NCI-H2107 (cell line): Measurements from ENCODE around the gene FBLN5.
"Not testable (repeated sequence)": the region's sequence is repeated elsewhere in the genome, so short reads cannot be mapped to it uniquely, and the experiment has no call there.

Source experiments
- DNase-seq: peaks from one replicate; lab custom pipeline; 2025; lab: John Stamatoyannopoulos, UW

Gene FBLN5

GRCh38 chr14:91904956-91905645 is 42.4 kb downstream of the FBLN5 start:
- no peak for DNase-seq

DNA sequence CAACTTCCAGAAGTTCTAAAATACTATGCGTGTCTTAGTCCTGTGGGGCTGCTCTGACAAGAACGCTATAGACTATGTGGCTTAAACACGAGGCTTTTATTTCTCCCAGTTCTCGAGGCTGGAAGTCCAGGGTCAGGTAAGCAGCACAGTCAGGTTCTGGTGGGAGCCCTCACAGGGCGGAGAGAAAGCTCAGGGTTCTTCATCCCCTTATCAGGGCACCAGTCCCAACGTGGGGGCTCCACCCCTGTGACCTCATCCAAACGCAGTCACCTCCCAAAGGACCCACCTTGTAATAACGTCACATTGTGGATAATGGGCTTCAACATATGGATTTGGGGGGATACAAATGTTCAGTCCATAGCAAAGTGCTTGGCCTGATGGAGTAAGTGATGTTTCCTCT is 43.0 kb downstream of the FBLN5 start:
- no peak for DNase-seq

DNA sequence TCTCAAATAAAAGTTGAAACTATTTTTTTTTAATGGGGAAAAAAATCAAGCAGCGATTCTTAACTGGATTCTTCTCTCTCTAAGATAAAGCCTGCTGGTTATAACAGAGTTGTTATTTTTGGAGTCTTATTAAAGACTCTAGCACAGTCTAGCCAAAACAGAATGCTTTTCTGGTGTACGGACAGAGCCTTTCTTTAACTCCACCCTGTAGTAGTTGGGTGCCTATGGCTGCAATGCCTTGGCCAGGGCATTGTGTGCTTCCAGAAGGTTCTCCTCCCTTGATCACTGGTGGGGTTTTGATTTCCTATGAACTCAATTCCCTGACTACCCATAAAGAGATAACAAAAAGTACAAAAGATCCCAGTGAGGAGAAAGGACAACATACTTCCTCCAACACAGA is 44.4 kb downstream of the FBLN5 start:
- DNase-seq, result no peak

DNA sequence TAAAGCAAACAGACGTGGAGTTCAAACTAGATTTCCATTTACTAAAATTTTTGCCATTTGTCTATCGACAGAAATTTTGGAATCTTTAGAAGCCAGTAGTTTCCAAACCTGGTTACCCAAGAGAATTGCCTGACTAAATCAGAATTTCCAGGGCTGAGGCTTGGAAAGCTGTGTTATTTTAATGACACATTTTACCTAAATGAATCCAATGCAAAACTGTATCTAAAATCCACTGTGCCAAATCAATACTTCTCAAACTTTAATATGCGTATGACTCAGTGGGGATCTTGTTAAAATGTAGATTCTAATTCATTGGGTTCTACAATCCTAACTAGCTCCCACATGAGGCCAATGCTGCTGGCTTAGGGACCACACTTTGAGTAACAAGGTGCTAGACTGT is 45.2 kb downstream of the FBLN5 start:
- no peak for DNase-seq

DNA sequence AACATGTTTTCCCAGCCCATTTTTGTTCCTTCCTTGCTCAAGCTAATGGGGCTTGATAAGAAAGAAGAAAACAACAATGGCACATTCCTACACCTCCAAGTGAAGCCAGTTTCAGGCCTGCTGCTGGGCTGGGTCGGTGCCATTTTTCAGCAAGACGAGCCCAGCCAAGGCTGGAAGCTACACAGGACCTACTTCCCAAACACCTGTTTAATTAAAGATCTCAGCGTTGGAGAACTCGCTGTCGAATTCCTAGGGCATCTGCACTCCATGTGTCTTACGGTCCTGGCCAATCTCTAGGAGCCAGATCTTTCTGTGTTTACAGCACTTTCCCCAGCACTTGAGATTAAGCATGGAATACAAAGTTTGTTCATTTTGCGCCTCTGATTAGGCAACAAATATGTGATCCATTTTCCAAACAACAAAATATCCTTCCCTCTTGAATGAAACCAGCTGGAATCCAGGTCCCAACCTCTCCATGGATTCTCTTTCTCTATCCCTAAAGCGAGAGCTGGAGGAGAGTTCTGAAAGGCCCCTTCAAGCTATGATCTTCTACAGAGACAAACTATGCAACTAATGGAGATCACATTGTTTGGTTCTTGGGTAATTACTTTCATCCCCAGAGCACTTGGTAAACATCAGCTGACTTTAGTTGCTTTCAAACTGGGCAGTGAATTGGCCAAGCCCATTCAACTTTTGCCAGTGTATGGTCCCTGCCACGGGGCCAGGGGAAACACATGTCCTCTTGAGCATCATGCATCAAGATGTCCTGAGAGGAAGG is 45.9 kb downstream of the FBLN5 start:
- DNase-seq, result no peak

- no peak for DNase-seq
Measured at GRCh38 chr14:91899806-91900205, 47.7 kb downstream of the FBLN5 start.

DNA sequence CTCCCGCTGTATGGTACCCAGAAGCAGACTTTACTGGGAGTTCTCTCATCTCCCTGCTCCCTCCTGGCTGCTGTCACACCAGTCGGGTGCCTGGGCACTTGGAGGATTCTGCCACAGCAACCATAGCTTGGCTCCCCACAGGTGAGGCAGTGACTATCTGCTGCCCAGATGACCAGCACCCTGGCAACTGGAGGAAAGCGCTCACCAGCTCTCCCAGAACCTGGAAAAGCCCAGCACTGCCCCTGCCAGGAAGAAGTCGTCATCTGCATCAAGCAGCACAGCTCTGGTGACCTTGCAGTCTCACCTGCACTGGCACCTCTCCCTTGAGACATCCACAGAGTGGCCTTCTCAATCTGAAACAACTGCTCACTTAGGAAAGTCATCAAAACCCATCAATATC is 48.3 kb downstream of the FBLN5 start:
- DNase-seq, result no peak

- no peak for DNase-seq
Measured at GRCh38 chr14:91898372-91898771, 49.1 kb downstream of the FBLN5 start.

- not testable (repeated sequence) for DNase-seq
Measured at GRCh38 chr14:91897716-91898115, 49.8 kb downstream of the FBLN5 start.

- no peak for DNase-seq
Measured at GRCh38 chr14:91897106-91897701, 50.3 kb downstream of the FBLN5 start.

DNA sequence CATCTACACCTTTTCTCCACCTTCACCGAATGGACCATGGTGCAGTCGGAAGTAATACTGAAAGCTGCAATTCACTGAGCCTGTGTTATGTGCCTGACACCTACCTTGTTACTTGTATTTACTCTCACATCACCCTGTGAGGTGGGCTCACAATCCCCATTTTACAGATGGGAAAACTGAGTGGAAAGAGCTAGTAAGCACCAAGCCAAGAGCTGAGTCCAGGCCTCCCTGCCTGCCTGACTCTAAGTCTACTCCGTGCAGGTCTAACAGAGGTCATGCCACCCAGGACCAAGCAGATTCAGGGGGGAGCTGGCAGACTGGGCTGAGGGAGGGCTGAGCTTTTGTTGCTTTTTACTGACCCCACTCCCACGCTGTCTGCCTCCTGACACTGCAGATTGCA is 51.1 kb downstream of the FBLN5 start:
- no peak for DNase-seq

GRCh38 chr14:91893669-91894068 is 53.8 kb downstream of the FBLN5 start:
- DNase-seq, result no peak

GRCh38 chr14:91893007-91893406 is 54.5 kb downstream of the FBLN5 start:
- no peak for DNase-seq

- DNase-seq, result no peak
Measured at GRCh38 chr14:91891721-91892220, 55.7 kb downstream of the FBLN5 start.

- DNase-seq, result no peak
Measured at GRCh38 chr14:91891101-91891500, 56.4 kb downstream of the FBLN5 start.

GRCh38 chr14:91890291-91890749 is 57.2 kb downstream of the FBLN5 start:
- no peak for DNase-seq

- DNase-seq, result no peak
Measured at GRCh38 chr14:91889477-91890211, 57.9 kb downstream of the FBLN5 start.

GRCh38 chr14:91888641-91889476 is 58.6 kb downstream of the FBLN5 start:
- DNase-seq, result no peak

DNA sequence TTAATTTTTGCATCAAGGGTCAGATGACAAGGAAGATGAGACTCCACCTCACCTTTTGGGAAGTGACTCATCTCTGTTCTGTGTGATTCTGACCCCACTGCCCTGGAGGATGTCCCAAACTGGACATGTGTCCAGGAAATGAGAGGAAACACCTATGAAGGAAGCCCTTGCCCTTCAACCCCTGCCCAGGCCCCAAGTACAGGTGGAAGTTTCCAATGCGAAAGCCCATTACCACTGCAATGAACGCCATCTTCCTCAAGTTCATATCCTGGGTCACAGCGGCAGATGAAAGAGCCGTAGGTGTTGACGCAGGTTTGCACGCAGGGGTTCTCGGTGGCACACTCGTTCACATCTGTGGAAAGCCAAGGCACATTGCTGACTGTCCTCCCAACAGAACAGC is 60.5 kb downstream of the FBLN5 start:
- no peak for DNase-seq

DNA sequence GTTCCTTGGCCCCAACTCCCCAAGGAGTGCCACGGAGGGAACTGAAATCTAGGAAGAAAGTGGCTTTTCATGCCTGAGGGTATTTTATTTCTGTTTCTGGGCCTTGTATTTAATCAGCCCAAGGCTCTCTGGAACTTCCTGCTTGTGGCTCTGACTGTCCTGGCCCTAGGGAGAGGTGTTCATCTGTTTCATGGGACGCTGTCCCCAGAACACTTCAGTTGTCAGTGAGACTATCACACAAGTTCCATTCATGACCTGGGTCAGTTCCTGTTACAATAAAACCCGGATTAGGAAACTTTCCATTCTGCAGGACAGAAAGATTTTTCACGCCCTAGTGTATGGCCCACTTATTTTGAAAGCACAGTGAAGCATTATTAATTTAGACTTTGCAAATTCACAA is 61.7 kb downstream of the FBLN5 start:
- DNase-seq, result no peak

DNA sequence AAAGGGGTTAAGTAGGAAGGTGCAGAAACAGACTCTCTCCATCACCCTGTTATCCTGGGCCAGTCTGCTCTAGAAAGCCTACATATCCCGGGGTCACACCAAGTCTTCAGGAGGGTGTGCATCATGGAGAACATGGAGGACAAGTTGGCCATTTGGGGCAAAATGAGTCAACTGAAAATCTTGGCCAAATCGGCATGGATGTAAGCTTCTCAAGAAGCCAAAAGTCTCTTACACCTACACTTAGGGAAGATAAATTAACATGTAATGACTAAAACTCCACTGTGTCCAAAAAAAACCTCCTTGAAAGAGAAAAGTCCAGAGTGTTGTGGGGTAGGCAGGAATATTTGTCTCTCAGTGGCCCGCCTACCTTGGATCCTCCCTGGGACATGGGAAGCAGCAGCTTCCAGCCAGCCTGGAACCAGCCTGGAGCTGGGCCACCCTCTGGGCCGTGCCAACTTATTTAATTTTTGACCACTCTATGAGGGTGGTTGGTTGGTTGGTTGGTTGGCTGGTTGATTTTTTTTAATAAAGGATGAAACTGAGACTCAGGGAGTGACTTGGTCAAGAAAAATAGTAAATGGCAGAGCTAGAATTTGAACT is 62.3 kb downstream of the FBLN5 start:
- DNase-seq, result no peak
